A673 (cell line): ENCODE results near the gene CCDC178.

Experiments
- EZH2 ChIP-seq: fragments of 200-600 bp; sonication (generic); IDR thresholded peaks from 2 replicates; pipeline ENCODE4 v1.6.1; 2017; ENCODE audit warnings: borderline replicate concordance, low read depth, mild to moderate bottlenecking, mixed read lengths, antibody characterized with exemption, low read length; ENCODE audit not compliant: poor library complexity, severe bottlenecking
- TF ChIP-seq, protein P1 (sequence below): fragments of 300-800, 200-600 bp; sonication (generic); conservative IDR thresholded peaks from 2 replicates; pipeline ENCODE4 v1.5.1; 2017; ENCODE audit warnings: low read depth, mild to moderate bottlenecking, antibody characterized with exemption, low read length, moderate library complexity, mixed read lengths

DNA sequence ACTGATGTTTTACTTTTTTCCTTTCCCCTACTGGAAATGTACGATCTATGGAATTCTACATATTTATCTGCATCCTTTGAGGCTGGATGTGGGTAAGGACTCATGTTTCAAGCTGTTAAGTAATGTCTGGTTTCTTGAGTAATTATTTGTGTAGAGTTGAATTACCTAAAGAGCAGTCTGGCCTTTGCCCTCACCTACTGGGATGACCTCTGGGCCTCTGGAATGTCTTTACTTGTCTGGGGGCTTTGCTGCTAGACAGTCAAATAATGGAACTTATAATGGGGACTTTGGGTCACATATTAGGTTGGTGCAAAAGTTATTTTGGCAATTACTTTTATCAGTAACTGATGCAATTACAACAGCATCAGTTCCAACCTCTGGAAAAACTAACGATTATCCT lies 244.7 kb downstream of the CCDC178 start:
- TF ChIP-seq, protein P1, sequence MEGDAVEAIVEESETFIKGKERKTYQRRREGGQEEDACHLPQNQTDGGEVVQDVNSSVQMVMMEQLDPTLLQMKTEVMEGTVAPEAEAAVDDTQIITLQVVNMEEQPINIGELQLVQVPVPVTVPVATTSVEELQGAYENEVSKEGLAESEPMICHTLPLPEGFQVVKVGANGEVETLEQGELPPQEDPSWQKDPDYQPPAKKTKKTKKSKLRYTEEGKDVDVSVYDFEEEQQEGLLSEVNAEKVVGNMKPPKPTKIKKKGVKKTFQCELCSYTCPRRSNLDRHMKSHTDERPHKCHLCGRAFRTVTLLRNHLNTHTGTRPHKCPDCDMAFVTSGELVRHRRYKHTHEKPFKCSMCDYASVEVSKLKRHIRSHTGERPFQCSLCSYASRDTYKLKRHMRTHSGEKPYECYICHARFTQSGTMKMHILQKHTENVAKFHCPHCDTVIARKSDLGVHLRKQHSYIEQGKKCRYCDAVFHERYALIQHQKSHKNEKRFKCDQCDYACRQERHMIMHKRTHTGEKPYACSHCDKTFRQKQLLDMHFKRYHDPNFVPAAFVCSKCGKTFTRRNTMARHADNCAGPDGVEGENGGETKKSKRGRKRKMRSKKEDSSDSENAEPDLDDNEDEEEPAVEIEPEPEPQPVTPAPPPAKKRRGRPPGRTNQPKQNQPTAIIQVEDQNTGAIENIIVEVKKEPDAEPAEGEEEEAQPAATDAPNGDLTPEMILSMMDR = no peak
- TF ChIP-seq EZH2 = no peak
